ENCODE results near the gene EFCAB9. TPM values are rescaled to one million over a fixed set of nuclear protein-coding genes. Genes with fewer than 3 reads are reported as not detected.
A peak's percentile ranks its signal among the peaks of the same experiment; 100 is the strongest.

EFCAB9 gene
- total and polyA plus RNA-seq, 2 of the 8 experiments (the other 6 are each of a cell fraction or from before 2014, with no cell fraction given): not detected

DNA sequence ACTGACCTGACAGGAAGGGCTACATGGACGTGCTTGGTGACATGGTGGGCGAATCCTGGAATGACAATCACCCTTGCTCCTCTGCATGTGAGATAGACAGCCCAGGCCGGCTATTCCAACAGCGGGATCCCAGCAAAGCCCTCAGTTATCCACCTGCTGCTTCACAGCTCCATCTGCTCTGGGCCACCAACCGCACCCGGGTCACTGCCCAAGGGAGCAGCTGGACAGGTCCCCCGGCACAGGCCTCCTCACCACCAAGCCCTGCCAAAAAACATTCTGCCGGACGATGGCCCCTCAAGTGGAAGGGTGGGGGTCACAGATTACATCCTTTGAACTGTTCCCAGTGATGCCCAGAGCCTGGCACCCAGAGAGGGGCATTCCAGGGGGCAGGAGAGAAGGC lies 45.6 kb upstream of the EFCAB9 start:
- H4K91ac ChIP-seq (replicated peaks; ENCODE audit: insufficient read length, low read length): no peak overlapping the region
- H3K4ac ChIP-seq (replicated peaks; ENCODE audit: insufficient read length, low read depth, low read length): no peak overlapping the region
- H3K9ac ChIP-seq (replicated peaks in 1 of 4; ENCODE audit: extremely low read depth in 1 of 4, low read depth in 3 of 4, low read length in 3 of 4): no peak overlapping the region
- peaks cover 0 to 8% (median 3%) of the 10 kb centered on the region in 4 experiments; a peak in 5 of 7 replicates for H3K4me1 ChIP-seq (replicated peaks in 1 of 4; ENCODE audit: control insufficient read depth in 3 of 4, insufficient read depth in 4 of 4, low read length in 3 of 4)
- H3K56ac ChIP-seq (replicated peaks; ENCODE audit: insufficient read length, low read depth, low read length): no peak overlapping the region
- H3K79me1 ChIP-seq (ENCODE audit: low read depth, low read length): no peaks in the 10 kb centered on the region; the same call in 1 of the 2 replicates
- H3K4me2 ChIP-seq (ENCODE audit: insufficient read depth in 1 of 2, low read depth in 2 of 2, low read length in 2 of 2): no peak overlapping the region
- DNase-seq (ENCODE audit: low read depth in 1 of 2, low spot score in 2 of 2) (no peak), FAIRE-seq (no peak)
- H3K23ac ChIP-seq (ENCODE audit: insufficient read length): no peak overlapping the region
- H2AFZ ChIP-seq (ENCODE audit: low read length): no peak overlapping the region
- no peak overlapping the region for H2BK20ac ChIP-seq (ENCODE audit: low read length)
- no peak overlapping the region for H2BK5ac ChIP-seq (ENCODE audit: low read depth, low read length)
- H3K27me3 ChIP-seq (replicated peaks in 1 of 4; ENCODE audit: control insufficient read depth in 3 of 4, extremely low read depth in 1 of 4, insufficient read depth in 3 of 4, low read length in 3 of 4): no peaks in the 10 kb centered on the region
- H3K18ac ChIP-seq (ENCODE audit: extremely low read depth, low read length): no peak overlapping the region
- no peaks in the 10 kb centered on the region for H3K36me3 ChIP-seq (ENCODE audit: control insufficient read depth in 2 of 4, insufficient read depth in 4 of 4, low read length in 3 of 4)
- H4K20me1 ChIP-seq (replicated peaks in 1 of 2; ENCODE audit: control insufficient read depth in 1 of 2, insufficient read depth in 2 of 2, low read length in 2 of 2): peaks cover 2 to 3% of the 10 kb centered on the region in 2 experiments
- no peak overlapping the region for H3K4me3 ChIP-seq (ENCODE audit: extremely low read depth in 1 of 4, insufficient read depth in 2 of 4, low read depth in 3 of 4, low read length in 4 of 4)
- CTCF ChIA-PET (ENCODE audit: partially characterized antibody): no interaction called here
- no peaks in the 10 kb centered on the region for H3K23me2 ChIP-seq (ENCODE audit: low read depth, low read length)
- H2AK5ac ChIP-seq (ENCODE audit: low read depth, low read length): no peak overlapping the region
- 87% methylated on average over 9 of the region's 9 CpGs; no CpG with 5 or more reads in 1 of the 2 experiments for WGBS, 2 experiments (ENCODE audit: extremely low coverage in 1 of 2, insufficient coverage in 1 of 2, insufficient read length in 1 of 2, insufficient replicate concordance in 2 of 2, low coverage in 1 of 2, low lambda C conversion rate in 2 of 2, missing lambda C conversion rate in 1 of 2)
- H2BK120ac ChIP-seq (replicated peaks; ENCODE audit: low read depth, low read length): no peak overlapping the region
- H3K14ac ChIP-seq (ENCODE audit: insufficient read length): no peak overlapping the region
- no peak overlapping the region for H4K8ac ChIP-seq (ENCODE audit: extremely low read depth, insufficient read depth, low read length)
- no peaks in the 10 kb centered on the region for H3K79me2 ChIP-seq (ENCODE audit: control insufficient read depth in 1 of 2, insufficient read depth in 2 of 2, low read length in 2 of 2)
- POLR2A ChIA-PET (ENCODE audit: partially characterized antibody): no interaction called here
- H2BK12ac ChIP-seq (ENCODE audit: low read depth, low read length): 0 out of 2 replicates have a peak overlapping the region, but pooled peaks have one; percentile 12
- H2BK15ac ChIP-seq (ENCODE audit: low read length): no peak overlapping the region
- H4K5ac ChIP-seq (ENCODE audit: insufficient read length, low read depth, low read length): no peak overlapping the region
- no peaks in the 10 kb centered on the region for H3K9me3 ChIP-seq (ENCODE audit: insufficient read depth in 2 of 2, low read depth in 1 of 2, low read length in 1 of 2)
- H3K27ac ChIP-seq (ENCODE audit: low read depth, low read length): no peak overlapping the region
- TF ChIP-seq KDM5A (IDR thresholded peaks at IDR 0.05; ENCODE audit: low read length) (no peak), GABPA (IDR thresholded peaks at IDR 0.05; ENCODE audit: borderline replicate concordance, insufficient read depth, low read length) (no peak), GTF2F1 (IDR thresholded peaks at IDR 0.05; ENCODE audit: borderline replicate concordance, low read depth, low read length) (no peak), SIN3A (conservative IDR thresholded peaks at IDR 0.05 in 1 of 2, IDR thresholded peaks at IDR 0.05 in 1 of 2; ENCODE audit: low read depth in 1 of 2, low read length in 2 of 2) (no peak), CREB1 (IDR thresholded peaks at IDR 0.05) (no peak), CTCF (IDR thresholded peaks at IDR 0.05; ENCODE audit: control extremely low read depth in 1 of 3, insufficient read depth in 1 of 3, low read depth in 1 of 3, low read length in 3 of 3) (no peak), JUND (IDR thresholded peaks at IDR 0.05; ENCODE audit: low read length) (no peak)

Measured in H1 (cell line).